Hematopoietic multipotent progenitor cell treated with erythropoietin and hydrocortisone succinate and interleukin-3 and kit ligand, for 4 days (in vitro differentiated cells): Measurements from ENCODE around the gene CTDNEP1.
A peak's percentile ranks its signal among the peaks of the same experiment; 100 is the strongest.

Experiments
- DNase-seq: peaks from one replicate; pipeline ENCODE4 v3.0.0-alpha.2; 2015

CTDNEP1 gene

GRCh38 chr17:7251661-7252175, at the start of gene CTDNEP1:
Gene CTDNEP1, minus strand, starts transcription at chr17:7251734. Its CDS starts 438 bp downstream, at chr17:7251296.
- peak; percentile 100 for DNase-seq

GRCh38 chr17:7296189-7296861, 44.8 kb upstream of the CTDNEP1 start:
- peak; percentile 92 for DNase-seq

- peak; percentile 36 for DNase-seq
Observed at GRCh38 chr17:7295230-7296180, 44.0 kb upstream of the CTDNEP1 start.

- DNase-seq: peak; percentile 85
Observed at GRCh38 chr17:7294614-7295153, 43.1 kb upstream of the CTDNEP1 start, which contains the start of gene YBX2. Gene YBX2, minus strand, starts transcription at chr17:7294639. Its CDS starts 139 bp downstream, at chr17:7294500.

GRCh38 chr17:7293816-7294613, 42.5 kb upstream of the CTDNEP1 start:
- peak; percentile 65 for DNase-seq

GRCh38 chr17:7293159-7293558, 41.6 kb upstream of the CTDNEP1 start:
- no peak for DNase-seq

GRCh38 chr17:7292729-7293128, 41.2 kb upstream of the CTDNEP1 start:
- DNase-seq: no peak

GRCh38 chr17:7292194-7292593, 40.7 kb upstream of the CTDNEP1 start:
- DNase-seq: no peak

GRCh38 chr17:7290685-7291084, 39.2 kb upstream of the CTDNEP1 start:
- DNase-seq: no peak

GRCh38 chr17:7290166-7290565, 38.6 kb upstream of the CTDNEP1 start:
- DNase-seq: no peak

GRCh38 chr17:7289256-7290032, 37.9 kb upstream of the CTDNEP1 start:
- DNase-seq: no peak

GRCh38 chr17:7285679-7286078, 34.1 kb upstream of the CTDNEP1 start:
- DNase-seq: no peak

- DNase-seq: no peak
Observed at GRCh38 chr17:7284911-7285310, 33.4 kb upstream of the CTDNEP1 start.

- no peak for DNase-seq
Observed at GRCh38 chr17:7283471-7284216, 32.1 kb upstream of the CTDNEP1 start.

- DNase-seq: peak; percentile 82
Observed at GRCh38 chr17:7282752-7283321, 31.3 kb upstream of the CTDNEP1 start.

- peak; percentile 48 for DNase-seq
Observed at GRCh38 chr17:7281953-7282751, 30.6 kb upstream of the CTDNEP1 start.

GRCh38 chr17:7281074-7281952, 29.8 kb upstream of the CTDNEP1 start, which contains the start of gene SLC2A4:
Gene SLC2A4, plus strand, starts transcription at chr17:7281718. Its CDS starts 217 bp downstream, at chr17:7281935.
- peak; percentile 97 for DNase-seq

- peak; percentile 95 for DNase-seq
Observed at GRCh38 chr17:7280519-7281073, 29.1 kb upstream of the CTDNEP1 start.
